HG03558 (cell line): ENCODE results near the gene PLXNA1.

ENCODE experiments used
- ATAC-seq: cut with Tn5 transposase; IDR thresholded peaks from one replicate; pipeline ENCODE4 v1.9.1; 2021; ENCODE audit warnings: moderate number of reproducible peaks; ENCODE audit not compliant: unreplicated experiment; ENCODE audit errors: extremely low read depth

Gene PLXNA1

DNA sequence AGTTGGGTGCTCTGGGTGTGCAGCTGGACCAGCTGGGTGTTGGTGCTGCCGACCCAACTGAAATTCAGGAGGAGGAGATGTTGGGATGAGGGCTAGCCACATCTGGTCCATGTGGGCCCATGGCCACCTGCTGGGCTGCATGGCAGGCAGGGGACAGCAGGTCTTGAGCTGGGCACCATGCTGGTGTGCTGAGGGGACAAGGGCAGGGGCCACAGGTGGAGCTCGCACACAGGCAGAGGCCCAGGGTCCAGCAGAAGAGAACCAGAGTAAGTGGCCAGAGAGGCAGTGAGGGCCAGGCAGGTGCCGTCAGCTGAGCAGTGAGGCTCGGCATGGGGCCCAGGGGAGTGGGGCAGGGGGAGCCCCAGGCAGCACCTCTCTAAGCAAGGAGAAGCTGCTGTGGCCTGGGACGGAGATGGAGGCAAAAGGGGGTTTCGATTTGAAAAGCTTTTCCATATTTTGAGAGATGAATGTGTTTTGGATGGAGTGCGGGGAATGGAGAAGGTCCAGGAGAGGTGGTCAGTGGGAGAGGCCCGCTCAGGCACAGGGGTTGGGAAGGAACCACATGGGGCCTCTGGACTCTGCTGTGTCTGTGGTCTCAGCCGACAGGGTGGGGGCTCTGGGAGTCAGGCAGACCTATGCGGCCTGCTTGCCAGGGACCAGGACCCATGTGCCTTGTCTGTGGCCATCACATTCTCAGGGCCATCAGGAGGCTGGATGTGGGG is 30.5 kb upstream of the PLXNA1 start:
- ATAC-seq: no peak

DNA sequence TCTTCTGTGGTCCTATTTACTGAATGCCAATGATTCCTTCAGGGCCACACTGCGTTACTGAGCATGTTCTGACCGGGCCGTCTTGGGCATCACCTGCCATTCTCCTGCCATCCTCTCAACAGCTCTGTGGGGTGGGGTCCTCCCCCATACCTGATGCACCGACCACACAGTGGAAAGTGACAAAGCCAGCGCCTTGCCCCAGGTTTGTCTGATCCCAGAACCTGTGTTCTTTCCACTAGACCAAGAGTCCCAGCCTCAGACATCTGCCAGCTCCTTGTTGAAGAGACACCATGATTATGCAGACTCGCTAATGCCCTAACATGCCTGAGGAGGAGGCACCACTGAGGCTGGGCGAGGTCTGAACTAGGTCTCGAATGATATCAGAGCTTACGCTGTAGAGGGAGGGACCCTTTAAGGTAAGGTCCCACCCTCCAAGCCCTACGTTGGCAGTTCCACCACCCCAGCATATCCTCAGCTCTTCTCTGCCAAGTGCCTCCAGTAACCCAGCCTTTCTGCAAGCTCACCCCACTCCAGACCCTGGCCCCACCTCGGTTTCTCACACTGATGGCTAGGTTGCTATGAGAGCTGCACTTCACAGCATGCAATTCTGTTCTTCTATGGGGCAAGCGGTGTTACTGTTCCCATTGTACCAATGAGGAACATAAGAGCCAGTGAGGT is 29.8 kb upstream of the PLXNA1 start:
- ATAC-seq: no peak

DNA sequence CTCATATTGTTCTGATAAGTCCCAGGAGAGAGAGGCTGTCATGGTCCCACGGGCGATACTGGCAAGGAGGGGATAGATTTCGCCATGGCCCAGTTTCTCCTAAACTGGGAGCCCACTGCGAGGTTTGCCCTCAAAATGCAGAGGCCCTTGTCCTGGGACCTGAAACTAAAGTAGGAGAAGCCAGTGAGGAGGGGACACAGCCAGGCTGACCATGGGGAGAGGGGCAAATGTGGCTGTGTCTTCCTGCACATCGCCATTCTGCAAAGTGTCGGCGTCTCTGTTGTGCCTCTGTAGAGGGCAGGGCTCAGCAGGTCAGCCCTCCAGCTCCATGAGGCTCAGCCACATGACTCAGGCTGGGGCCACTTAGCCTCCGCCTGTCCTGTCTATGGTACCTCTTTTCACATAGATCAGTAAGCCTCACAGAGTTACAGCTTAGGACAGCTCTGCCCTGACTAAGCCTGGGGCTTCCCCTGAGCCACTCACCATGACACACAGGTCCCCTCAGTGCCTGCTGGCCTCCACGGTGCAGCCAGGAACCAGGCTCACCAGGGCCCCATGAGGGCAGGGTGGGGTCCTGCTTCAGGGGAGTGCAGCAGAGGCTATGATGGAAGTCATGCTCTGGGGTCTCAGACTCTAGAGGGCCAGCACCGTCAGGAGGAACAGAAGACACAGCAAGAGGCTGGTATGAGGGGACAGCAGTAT is 28.6 kb upstream of the PLXNA1 start:
- peak; percentile 62 for ATAC-seq

DNA sequence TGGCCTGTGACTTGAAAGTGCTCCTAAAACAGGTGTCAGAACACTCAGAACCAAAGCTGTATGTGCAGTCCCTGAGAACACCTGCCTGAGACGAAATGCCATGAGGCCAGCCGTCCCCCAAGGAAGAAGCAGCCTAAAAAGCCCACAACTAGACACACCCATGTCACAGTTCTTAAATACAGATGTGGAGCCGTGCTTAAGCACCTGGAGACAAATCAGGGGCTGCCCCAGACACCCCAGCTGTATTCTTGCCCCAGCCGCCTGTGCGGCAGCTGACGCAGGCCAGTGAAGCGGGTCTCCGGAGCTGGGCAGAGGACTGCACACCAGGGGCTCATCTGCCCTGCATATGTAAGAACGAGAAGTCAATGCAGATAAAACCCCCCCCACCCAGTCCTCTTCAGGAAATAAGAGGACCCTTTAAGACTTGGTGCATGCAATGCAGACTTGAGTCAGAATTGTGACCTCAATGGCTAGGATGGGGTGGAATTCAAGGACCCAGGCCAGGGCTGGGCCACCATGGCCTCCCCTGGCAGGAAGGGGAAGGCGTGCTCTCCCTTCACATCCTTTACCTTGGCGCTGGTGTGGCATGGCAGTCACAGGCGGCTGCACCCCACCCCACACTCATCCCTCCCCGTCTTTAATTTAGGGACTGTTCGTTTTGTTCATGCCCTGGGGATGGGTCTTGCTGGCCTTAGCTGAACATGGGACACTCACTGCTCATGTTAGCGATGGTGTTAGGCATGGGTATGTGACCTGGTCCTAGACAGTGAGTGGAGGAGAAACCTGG is 27.7 kb upstream of the PLXNA1 start:
- ATAC-seq: peak; percentile 44

DNA sequence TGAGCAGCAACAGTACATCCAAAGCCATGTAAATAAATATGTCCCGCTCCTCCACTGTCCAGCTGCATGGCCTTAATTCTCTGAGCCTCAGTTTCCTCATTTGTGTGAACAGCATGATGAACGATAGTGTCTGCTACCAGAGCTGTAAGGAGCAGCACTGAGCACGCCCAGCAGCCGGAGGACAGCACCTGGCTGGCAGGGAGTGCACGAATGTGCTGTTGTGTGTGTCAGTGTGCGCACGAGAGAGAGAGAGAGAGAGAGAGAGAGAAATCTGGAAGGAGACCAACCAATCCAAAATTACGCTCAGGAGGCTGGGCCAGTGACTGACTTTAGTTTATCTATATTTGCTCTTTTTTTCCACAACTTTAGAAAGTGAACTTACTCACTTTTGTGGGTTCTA is 26.6 kb upstream of the PLXNA1 start:
- no peak for ATAC-seq

DNA sequence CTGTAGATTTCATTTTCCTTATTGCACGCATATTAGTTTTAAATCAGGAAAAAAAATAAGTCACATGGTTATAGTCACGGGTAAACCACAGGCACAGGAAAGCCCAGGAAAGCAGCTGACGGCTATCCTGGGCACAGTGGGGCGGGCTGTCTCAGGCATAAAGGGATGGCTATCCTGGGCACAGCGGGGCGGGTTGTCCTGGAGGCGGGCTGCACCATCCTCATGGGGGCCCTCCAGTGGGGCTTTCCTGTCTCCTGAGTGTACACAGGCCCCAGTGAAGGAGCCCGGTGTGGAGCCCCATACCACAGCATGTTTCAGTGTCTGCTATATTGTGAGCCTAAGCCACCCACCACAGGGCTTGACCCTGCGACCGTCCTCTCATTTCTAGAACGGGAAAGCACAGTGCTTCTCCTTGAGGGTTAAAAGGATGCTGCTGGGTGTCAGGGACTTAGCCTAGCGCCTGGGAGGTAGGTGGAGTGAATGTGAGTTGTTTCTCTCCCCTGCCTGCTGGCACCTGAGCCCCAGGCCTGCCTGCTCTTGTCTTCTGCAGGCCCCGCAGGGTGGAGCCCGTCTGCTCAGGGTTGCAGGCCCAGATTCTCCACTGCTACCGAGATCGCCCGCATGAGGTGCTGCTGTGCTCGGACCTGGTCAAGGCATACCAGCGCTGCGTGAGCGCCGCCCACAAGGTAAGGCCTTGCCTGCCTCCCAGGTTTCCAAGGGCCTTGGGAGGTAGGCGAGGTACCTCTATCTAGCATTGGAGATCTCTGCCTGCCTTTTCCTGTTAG is 25.9 kb upstream of the PLXNA1 start:
- ATAC-seq: no peak

DNA sequence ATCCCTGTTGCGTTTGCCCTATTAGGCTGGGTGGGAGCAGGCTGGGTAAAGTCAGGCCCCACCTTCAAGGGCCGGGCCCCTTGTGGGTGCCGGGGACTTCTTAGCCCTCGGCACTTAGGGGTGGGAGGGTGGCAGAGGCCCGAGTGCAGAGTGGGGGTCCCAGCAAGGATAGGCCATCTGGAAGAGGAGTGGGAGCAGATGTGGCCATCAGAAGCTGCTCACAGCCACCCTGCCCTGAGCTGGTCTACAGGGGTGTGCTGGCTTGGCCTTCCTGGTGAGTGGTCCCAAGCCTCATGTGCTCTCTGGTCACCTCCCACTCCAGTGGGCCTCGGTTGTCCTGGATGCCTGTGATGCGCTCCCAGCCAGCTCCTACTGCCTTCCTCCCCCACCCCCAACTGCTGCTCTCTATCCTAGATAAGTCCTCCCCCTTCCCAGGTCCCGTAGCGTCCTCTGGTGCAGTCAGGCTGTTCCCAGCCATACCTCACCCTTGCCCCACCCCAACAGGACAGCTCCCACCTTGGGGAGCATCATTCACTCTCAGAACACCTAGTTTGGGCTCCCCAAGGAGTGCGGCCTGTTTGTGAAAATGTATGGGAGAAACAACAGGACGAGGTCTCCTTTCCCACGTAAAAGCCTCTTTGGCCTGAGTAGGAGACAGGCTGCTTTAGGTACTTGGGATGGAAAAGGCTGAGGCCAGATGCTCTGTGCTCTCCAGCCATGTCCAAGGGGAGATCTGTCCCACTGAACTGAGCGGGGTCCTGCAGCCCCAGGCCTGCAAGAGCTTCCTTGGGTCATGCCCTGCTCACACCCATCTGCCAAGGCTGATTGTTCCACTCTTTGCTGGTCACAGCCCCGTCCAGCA is 24.9 kb upstream of the PLXNA1 start:
- no peak for ATAC-seq

DNA sequence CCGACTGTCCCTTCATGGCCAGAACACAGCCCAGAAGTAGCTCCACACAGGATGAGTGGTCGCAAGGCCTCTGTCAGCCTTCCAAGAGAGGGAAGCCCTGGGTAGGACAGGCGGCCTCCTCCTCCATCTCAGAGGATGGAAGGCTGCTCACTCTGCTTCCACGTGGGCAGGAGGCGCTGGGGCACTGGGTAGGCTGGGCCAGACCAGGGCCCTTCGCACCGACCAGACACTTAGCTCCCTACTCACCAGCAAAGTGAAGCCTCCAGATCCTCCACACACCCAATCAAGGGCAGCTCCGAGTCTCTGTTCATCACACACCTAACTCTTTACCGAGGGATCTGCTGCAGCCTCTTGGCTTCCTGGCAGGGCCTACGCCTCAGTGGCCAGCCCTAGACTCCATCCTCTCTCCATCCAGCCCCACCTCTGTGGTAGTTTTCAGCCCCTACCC is 24.3 kb upstream of the PLXNA1 start:
- ATAC-seq: no peak

DNA sequence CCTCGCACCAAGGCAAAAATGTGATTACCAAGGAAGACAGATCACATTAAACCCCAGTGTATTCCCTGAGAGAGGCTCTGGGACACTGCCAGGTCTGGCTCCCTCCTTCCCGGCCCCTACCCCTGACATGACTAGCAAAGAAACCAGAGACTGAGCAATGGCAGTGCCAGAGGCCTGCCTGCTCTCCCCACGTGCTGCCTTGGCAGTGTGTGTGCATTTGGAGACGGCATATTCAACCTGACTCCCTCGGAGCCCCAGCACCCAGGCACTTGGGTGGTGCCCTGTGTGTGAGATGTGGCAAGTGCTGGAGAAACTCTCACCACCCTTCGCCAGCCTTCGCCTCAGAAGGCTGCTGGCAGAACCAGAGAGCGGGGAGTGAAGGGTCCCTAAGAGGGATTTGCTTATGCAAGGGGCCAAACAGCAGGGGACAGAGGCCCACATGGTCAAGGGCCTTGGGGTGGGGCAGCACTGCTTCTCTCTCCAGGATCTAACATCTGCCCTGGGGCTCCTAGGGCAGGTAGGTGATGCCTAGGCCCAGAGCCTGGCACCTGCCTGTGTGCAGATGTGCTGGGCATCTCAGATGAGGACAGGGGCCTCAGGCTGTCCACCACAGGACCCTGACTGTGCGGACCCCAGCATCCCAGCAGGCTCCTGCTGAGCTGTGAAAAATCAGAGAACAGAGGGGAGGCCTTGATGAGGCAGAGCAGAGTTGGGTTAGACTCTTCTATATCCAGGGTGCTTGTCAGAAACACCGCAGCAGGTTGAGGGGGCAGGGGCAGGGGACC is 23.6 kb upstream of the PLXNA1 start:
- no peak for ATAC-seq

DNA sequence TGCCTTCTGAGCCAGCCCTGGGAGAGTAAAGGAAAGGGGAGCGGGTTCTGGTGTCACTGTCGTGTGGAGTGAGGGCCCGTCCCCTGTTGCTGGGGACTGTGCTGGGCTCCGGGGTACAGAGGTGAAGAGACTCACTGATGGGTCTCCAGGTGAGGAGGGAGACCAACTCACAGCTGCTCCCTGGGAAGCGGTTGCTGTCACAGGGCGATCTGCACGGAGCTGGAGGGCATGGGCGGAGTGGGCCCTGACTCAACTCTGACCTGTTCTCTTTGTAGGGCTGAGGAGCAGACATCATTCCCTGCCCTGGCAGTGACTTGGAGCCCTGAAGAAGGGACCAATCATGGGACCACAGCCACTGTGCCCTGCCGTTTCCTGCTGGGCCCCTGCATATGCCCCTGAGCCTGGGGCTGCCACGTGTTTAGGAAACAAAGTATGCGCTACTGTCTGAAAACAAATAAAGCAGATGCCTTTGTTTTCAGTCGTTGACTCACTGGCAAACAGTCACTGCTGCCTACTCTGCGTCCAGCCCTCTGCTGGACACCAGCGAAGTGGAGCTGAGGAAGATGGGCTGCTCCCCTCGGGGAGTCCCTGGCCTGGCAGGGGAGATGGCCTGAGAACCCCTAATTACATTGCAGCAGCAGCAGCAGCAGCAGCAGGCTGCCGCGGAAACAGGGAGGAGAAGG is 22.9 kb upstream of the PLXNA1 start:
- ATAC-seq: no peak

DNA sequence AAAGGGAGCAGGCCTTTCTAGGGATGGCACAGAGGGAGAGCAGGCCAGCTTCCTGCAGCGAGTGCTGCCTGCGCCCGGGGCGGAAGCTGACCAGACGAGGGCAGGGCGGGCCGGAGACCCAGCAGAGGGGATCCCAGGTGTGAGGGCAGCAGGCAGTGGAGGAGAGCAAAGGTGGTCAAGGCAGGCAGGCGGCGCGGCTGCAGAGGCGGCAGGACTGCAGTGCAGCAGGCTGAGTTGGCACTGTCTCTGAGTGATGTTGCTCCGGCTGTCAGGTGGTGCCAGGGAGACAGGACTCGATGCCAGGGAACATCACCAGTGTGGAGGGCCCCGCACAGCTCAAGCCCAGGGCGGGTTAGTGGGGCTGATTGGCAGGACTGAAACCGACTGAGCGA is 22.3 kb upstream of the PLXNA1 start:
- no peak for ATAC-seq

DNA sequence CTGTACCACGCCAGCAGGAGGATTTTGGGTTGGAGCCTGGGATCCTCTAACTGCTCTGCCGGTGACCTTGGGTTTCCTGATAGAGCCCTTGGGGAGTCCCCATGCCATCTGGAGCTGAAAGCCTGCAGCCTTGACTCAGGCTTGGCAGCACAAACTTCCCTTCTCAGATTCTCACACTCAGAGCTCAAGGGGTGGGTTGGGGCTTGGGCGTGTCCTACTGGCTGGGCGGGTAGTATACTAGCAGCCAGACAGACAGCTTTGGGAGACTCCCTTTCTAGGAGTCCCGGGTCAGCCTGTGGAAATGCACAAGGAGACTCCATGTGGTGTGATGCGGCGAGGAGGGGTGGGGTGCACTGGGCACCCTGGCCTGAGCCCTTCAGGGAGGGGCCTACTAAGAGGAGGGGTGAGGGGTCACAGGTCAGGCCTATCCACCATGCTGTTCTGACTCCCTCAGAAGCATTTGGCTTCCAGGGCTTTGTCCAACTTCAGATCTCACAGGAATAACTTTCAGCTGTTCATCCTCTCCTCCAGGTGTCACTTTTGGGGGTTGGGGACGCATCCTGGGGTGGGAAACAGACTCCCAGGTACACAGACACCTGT is 21.6 kb upstream of the PLXNA1 start:
- peak; percentile 55 for ATAC-seq

DNA sequence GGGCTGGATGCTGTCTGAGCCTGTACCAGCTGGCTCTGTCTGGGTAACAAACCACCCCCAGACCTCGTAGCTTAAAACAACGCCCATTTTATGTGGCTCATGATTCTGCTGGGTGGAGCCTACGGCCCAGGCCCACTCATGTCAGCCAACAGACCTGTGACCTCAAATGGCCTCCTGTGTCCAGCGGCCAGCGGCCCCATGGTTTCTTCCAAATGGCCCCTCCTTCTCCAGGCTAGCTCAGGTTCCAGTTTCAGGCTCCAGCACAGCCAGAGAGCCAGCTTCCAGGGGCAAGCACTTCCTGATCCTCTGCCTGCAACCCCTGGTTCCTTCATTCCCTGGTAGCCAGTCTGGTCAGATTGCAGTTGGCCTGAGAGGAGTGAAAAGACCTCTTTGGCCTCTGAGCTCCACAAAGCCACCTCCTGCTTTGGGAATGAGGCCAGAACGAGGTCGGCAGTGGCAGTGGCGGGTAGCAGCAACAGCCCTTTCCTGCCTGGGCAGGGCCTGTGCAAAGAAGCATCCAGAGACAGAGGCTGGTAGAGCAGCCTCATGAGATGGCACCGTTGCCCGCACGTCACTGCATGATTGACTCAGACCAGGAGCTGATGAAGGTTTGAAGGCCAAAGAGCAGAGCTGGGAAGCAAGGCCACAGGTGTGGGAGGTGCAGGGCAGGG is 21.0 kb upstream of the PLXNA1 start:
- ATAC-seq: no peak

DNA sequence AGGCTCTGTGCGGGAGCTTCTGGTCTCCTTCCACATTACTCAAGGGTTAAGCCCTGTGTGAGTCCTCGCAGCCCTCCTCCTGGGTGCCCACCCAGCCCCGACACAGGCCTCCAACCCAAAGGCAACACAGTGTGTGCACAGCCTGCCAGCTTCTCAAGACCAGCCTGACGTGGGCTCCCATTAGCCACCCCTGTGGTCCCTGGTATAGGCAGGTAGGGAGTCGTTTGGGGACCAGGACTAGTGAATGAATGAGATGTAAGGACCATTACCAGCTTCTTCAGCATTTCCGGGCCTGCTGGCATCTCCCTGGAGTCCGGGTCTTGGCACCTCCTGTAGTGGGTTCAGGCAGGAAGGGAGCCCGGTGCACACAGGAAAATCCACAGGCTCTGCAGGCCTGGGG is 20.2 kb upstream of the PLXNA1 start:
- ATAC-seq: no peak

DNA sequence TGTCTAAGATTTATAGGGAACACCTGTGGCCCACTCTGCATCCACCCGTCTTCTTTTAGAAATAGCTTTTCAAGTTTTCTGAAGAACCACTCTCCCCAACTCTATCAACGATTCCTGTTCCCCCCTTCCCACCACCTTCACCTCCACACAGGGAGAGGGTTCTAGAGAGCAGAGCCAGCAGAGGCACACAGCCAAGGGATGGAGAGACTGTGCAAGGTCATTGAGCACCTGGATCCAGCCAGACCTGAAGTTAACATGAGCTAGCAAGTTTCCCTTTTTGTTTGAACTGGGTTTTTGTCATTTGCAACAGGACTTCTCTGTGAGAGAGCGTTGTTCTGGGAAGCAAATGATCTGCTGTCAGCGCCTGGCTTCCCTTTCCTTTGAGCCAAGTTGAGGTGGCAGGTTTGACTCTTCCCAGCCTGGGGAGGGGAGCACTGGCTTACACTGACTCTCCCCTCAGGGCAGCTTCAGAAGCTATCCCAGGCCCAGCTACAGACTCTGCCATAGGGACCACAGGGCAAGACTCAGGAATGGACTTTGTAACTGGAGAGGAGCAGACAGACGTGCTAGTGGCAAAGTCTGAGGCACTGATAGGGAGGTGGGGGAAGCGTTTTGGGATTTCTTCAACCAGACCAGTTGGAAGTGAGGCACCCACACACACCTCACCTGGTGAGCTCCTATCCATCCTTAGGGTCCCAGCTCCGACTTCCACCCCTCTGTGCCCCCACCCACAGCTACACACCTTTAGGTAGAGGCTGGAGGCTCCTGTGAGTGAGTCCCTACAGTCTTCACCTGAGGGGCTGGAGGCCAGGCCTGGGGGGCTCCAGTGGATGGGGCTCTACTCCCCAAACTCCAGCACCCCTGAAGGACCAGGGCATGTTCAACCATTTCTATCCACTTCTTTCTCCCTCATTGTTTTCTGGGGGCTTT is 19.4 kb upstream of the PLXNA1 start:
- no peak for ATAC-seq

DNA sequence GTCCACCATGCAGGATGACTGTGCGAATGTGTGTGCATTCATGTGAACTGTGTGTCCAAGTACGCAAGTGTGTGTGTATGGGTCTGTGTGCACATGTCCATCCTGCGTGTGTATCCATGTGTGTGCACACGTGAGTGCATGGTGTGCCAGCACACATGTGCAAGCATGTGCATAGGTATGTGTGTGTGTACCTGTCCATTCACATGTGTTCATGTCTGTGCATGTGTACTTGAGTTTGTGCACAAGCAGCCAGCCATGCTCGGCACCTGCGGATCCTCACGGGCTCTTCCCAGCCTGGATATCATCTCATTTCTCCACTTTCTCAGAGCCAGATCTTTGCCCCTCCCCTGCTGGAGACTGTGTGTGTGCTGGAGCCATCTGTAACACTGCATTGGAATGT is 18.7 kb upstream of the PLXNA1 start:
- ATAC-seq: no peak
